H9 (cell line): ENCODE results near the gene TAF4. TPM values are rescaled to one million over a fixed set of nuclear protein-coding genes. Genes with fewer than 3 reads are reported as not detected.

ENCODE experiments used
- DNase-seq: peaks from one replicate; pipeline ENCODE4 v3.0.0-alpha.2; 2017
- H2AFZ ChIP-seq: one replicate; pipeline ENCODE4 v1.6.1; 2013; ENCODE audit warnings: mild to moderate bottlenecking, low read length, control low read depth, moderate library complexity
- H2AK5ac ChIP-seq: 2 replicates; pipeline ENCODE4 v1.6.1; 2013; ENCODE audit warnings: low read length, control low read depth, mixed read lengths; ENCODE audit not compliant: insufficient read length
- H2BK120ac ChIP-seq: one replicate; pipeline ENCODE4 v1.6.1; 2013; ENCODE audit warnings: low read depth, mild to moderate bottlenecking, low read length, control low read depth, inconsistent platforms; ENCODE audit not compliant: poor library complexity, severe bottlenecking
- H2BK12ac ChIP-seq: 2 replicates; pipeline ENCODE4 v1.6.1; 2013; ENCODE audit warnings: low read length, control low read depth, mixed read lengths, low read depth; ENCODE audit not compliant: insufficient read length
- H2BK15ac ChIP-seq: 2 replicates; pipeline ENCODE4 v1.6.1; 2013; ENCODE audit warnings: low read depth, low read length, control low read depth
- H2BK20ac ChIP-seq: one replicate; pipeline ENCODE4 v1.6.1; 2013; ENCODE audit warnings: low read depth, mild to moderate bottlenecking, low read length, control low read depth, inconsistent platforms; ENCODE audit not compliant: poor library complexity, severe bottlenecking
- H2BK5ac ChIP-seq: 2 replicates; pipeline ENCODE4 v1.6.1; 2013; ENCODE audit warnings: low read length, control low read depth, mixed read lengths; ENCODE audit not compliant: insufficient read length
- H3K14ac ChIP-seq: 2 replicates; pipeline ENCODE4 v1.6.1; 2013; ENCODE audit warnings: low read length, control low read depth; ENCODE audit not compliant: insufficient read depth
- H3K18ac ChIP-seq: 2 replicates; pipeline ENCODE4 v1.6.1; 2013; ENCODE audit warnings: low read depth, mild to moderate bottlenecking, mixed read lengths, low read length, control low read depth; ENCODE audit not compliant: insufficient read length
- H3K23ac ChIP-seq: 2 replicates; pipeline ENCODE4 v1.6.1; 2013; ENCODE audit warnings: low read length, control low read depth, mixed read lengths, low read depth; ENCODE audit not compliant: insufficient read length
- H3K23me2 ChIP-seq: 2 replicates; pipeline ENCODE4 v1.6.1; 2013; ENCODE audit warnings: low read depth, mild to moderate bottlenecking, mixed read lengths, low read length, control low read depth; ENCODE audit not compliant: insufficient read length, poor library complexity, severe bottlenecking
- H3K27ac ChIP-seq: 2 replicates; pipeline ENCODE4 v1.5.1; 2013; ENCODE audit warnings: low read length, control low read depth, mixed read lengths, low read depth; ENCODE audit not compliant: insufficient read length
- H3K27me3 ChIP-seq: 2 replicates; pipeline ENCODE4 v1.6.1; 2013; ENCODE audit warnings: low read length, control low read depth, inconsistent platforms; ENCODE audit not compliant: insufficient read depth
- H3K4ac ChIP-seq: 2 replicates; pipeline ENCODE4 v1.6.1; 2013; ENCODE audit warnings: low read depth, mild to moderate bottlenecking, control low read depth, inconsistent platforms, low read length, moderate library complexity
- H3K4me1 ChIP-seq: 2 replicates; pipeline ENCODE4 v1.6.1; 2013; ENCODE audit warnings: low read length, control low read depth, inconsistent platforms; ENCODE audit not compliant: insufficient read depth
- H3K4me2 ChIP-seq: 2 replicates; pipeline ENCODE4 v1.6.1; 2013; ENCODE audit warnings: low read length, control low read depth, mixed read lengths; ENCODE audit not compliant: insufficient read length, insufficient read depth
- H3K56ac ChIP-seq: 2 replicates; pipeline ENCODE4 v1.6.1; 2013; ENCODE audit warnings: low read depth, mild to moderate bottlenecking, mixed read lengths, low read length, control low read depth; ENCODE audit not compliant: insufficient read length
- H3K79me1 ChIP-seq: 2 replicates; pipeline ENCODE4 v1.6.1; 2013; ENCODE audit warnings: low read depth, mild to moderate bottlenecking, moderate library complexity, low read length, control low read depth, inconsistent platforms; ENCODE audit not compliant: insufficient read depth, poor library complexity, severe bottlenecking
- H3K79me2 ChIP-seq: 2 replicates; pipeline ENCODE4 v1.6.1; 2013; ENCODE audit warnings: low read length, control low read depth, inconsistent platforms; ENCODE audit not compliant: insufficient read depth
- H3K9ac ChIP-seq: 2 replicates; pipeline ENCODE4 v1.6.1; 2013; ENCODE audit warnings: low read length, control low read depth, mixed read lengths; ENCODE audit not compliant: insufficient read length; ENCODE audit errors: extremely low read depth
- H3K9me3 ChIP-seq: one replicate; pipeline ENCODE4 v1.6.1; 2013; ENCODE audit warnings: low read depth, low read length, inconsistent platforms; ENCODE audit not compliant: control insufficient read depth
- H3T11ph ChIP-seq: one replicate; pipeline ENCODE4 v1.6.1; 2013; ENCODE audit warnings: mild to moderate bottlenecking, low read length, control low read depth, inconsistent platforms
- H4K20me1 ChIP-seq: one replicate; pipeline ENCODE4 v1.6.1; 2013; ENCODE audit not compliant: control insufficient read depth, insufficient read length, insufficient read depth
- H4K5ac ChIP-seq: 2 replicates; pipeline ENCODE4 v1.6.1; 2013; ENCODE audit warnings: low read depth, mild to moderate bottlenecking, mixed read lengths, low read length, control low read depth; ENCODE audit not compliant: insufficient read length
- H4K8ac ChIP-seq: replicated peaks from 2 replicates; pipeline ENCODE4 v1.6.1; 2013; ENCODE audit warnings: low read length, control low read depth, mixed read lengths, low read depth; ENCODE audit not compliant: insufficient read length
- H4K91ac ChIP-seq: 2 replicates; pipeline ENCODE4 v1.6.1; 2013; ENCODE audit warnings: low read depth, mild to moderate bottlenecking, moderate library complexity, mixed read lengths, low read length, control low read depth; ENCODE audit not compliant: insufficient read length
- H3K27ac Mint-ChIP-seq, 3 experiments: 2 replicates in 2 of 3; 3 replicates in 1 of 3; pipeline ENCODE4 v1.8.0; 2020 to 2021; ENCODE audit warnings: mixed read lengths in 3 of 3, mild to moderate bottlenecking in 1 of 3, moderate library complexity in 1 of 3
- H3K27me3 Mint-ChIP-seq: 2 replicates; pipeline ENCODE4 v1.8.0; 2021; ENCODE audit warnings: low read depth, mild to moderate bottlenecking, moderate library complexity, mixed read lengths
- H3K36me3 Mint-ChIP-seq, 3 experiments: 2 replicates in 2 of 3; 3 replicates in 1 of 3; pipeline ENCODE4 v1.8.0; 2020 to 2021; ENCODE audit warnings: low read depth in 3 of 3, mixed read lengths in 3 of 3; ENCODE audit not compliant: insufficient read depth in 1 of 3
- H3K4me1 Mint-ChIP-seq, 2 experiments: 2 replicates each; pipeline ENCODE4 v1.8.0; 2020; ENCODE audit warnings: mixed read lengths in 2 of 2
- H3K4me3 Mint-ChIP-seq, 2 experiments: 2 replicates in 1 of 2; 3 replicates in 1 of 2; pipeline ENCODE4 v1.8.0; 2020 to 2021; ENCODE audit warnings: mild to moderate bottlenecking in 2 of 2, mixed read lengths in 2 of 2, moderate library complexity in 1 of 2
- H3K9me3 Mint-ChIP-seq, 2 experiments: 2 replicates in 1 of 2; 3 replicates in 1 of 2; pipeline ENCODE4 v1.8.0; 2020; ENCODE audit warnings: mild to moderate bottlenecking in 2 of 2, mixed read lengths in 2 of 2, moderate library complexity in 1 of 2
- CTCF ChIP-seq: fragments of 200-600 bp; sonication (generic); conservative IDR thresholded peaks from 3 replicates; pipeline ENCODE4 v1.8.0; 2021; ENCODE audit warnings: antibody characterized with exemption, mild to moderate bottlenecking
- WGBS: extraction: QIAGEN DNeasy Blood & Tissue Kit; methylation state at CpG from one replicate; pipeline ENCODE4 v1.1.7; 2013; ENCODE audit warnings: missing lambda C conversion rate, low lambda C conversion rate, mixed read lengths; ENCODE audit not compliant: insufficient read length; ENCODE audit errors: extremely low coverage; 5-methylcytosine and 5-hydroxymethylcytosine counted together
- total RNA-seq: library from RNA; stranded (reverse); gene quantifications from 2 replicates; pipeline ENCODE4 v1.2.1, GENCODE V29; 2021

Gene TAF4
- total RNA-seq, 1 experiment from 2014 or later, result 30.8 TPM

- Histone ChIP-seq H3K27ac (no peak overlapping the region), H2BK5ac (no peak overlapping the region), H3K79me1 (no peaks in the 10 kb centered on the region), H3K23ac (no peak overlapping the region), H3K4ac (no peak overlapping the region), H3K27me3 (no peaks in the 10 kb centered on the region), H2BK20ac (no peak overlapping the region), H4K5ac (no peak overlapping the region), H2AK5ac (no peak overlapping the region), H4K8ac (no peak overlapping the region), H3K9me3 (no peaks in the 10 kb centered on the region), H2AFZ (no peak overlapping the region), H3K4me1 (no peaks in the 10 kb centered on the region), H4K20me1 (no peaks in the 10 kb centered on the region), H2BK12ac (no peak overlapping the region), H4K91ac (no peak overlapping the region), H3K9ac (no peak overlapping the region), H3K4me2 (no peak overlapping the region), H3K18ac (no peak overlapping the region), H3K79me2 (no peaks in the 10 kb centered on the region), H2BK15ac (no peak overlapping the region), H3K56ac (no peak overlapping the region), H3K23me2 (no peaks in the 10 kb centered on the region), H2BK120ac (no peak overlapping the region), H3T11ph (no peak overlapping the region), H3K14ac (no peak overlapping the region)
- Mint-ChIP-seq H3K27me3 (no peaks in the 10 kb centered on the region; the same call in 1 of the 2 replicates), H3K4me1 (peaks cover 4 to 37% of the 10 kb centered on the region in 2 experiments; a peak in 3 of 4 replicates), H3K27ac (no peak overlapping the region), H3K9me3 (no peaks in the 10 kb centered on the region; a peak in 1 of 5 replicates), H3K4me3 (no peak overlapping the region), H3K36me3 (peaks cover 0 to 3% (median 0%) of the 10 kb centered on the region in 3 experiments; a peak in 3 of 7 replicates)
- WGBS, result no CpG with 5 or more reads among the region's 8 CpGs
- no peak for TF ChIP-seq CTCF
- no peak for DNase-seq
These were observed 101.6 kb downstream of the TAF4 start for GRCh38 chr20:61963885-61964674.
